ENCODE data around the gene CYB5RL. TPM values are rescaled to one million over a fixed set of nuclear protein-coding genes. Genes with fewer than 3 reads are reported as not detected.

Gene CYB5RL
- total RNA-seq, 1 donor from 2014 or later: 3.9 TPM

DNA sequence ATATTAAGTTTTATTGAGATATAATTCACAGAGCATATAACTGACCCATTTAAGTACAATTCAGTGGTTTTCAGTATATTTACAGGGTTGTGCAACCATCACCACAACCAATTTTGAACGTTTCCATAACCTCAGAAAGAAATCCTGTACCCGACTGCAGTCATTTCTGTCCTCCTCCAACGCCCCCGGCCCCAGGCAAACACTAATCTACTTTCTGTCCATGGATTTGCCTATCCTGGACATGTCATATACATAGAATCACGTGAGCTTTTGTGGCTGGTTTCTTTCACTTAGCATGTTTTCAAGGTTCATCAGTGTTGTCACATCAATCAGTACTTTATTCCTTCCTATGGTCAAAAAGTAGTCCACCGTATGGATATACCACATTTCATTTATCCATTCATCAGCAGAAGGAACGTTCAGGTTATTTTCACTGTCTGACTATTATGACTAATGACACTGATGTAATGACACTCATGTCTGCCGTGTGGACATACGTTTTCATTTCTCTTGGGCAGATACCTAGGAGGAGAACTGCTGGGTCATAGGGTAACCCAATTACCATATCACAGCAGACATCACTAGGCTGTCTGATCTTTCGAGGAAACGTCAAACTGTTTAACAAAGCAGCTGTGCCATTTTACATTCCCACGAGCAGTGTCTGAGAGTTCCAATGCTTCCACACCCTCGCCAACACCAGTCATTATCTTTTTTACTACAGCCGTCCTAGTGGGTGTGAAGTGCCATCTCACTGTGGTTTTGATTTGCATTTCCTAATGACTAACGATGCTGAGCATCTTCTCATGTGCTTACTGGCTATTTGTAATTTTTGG lies 30.9 kb upstream of the CYB5RL start:
- H3K9me3 ChIP-seq (ENCODE audit: insufficient read depth, low read depth, low read length): no peaks in the 10 kb centered on the region
- DNase-seq (ENCODE audit: low read depth): no peak
- peaks cover 6% of the 10 kb centered on the region for H4K20me1 ChIP-seq (ENCODE audit: insufficient read depth, low read length)
- peaks cover 16% of the 10 kb centered on the region for H3K36me3 Mint-ChIP-seq (ENCODE audit: low read depth, unreplicated experiment)
- no peak for TF ChIP-seq EZH2 (IDR thresholded peaks at IDR 0.05; ENCODE audit: insufficient read depth, low read length)
- TF ChIP-seq, protein P1, sequence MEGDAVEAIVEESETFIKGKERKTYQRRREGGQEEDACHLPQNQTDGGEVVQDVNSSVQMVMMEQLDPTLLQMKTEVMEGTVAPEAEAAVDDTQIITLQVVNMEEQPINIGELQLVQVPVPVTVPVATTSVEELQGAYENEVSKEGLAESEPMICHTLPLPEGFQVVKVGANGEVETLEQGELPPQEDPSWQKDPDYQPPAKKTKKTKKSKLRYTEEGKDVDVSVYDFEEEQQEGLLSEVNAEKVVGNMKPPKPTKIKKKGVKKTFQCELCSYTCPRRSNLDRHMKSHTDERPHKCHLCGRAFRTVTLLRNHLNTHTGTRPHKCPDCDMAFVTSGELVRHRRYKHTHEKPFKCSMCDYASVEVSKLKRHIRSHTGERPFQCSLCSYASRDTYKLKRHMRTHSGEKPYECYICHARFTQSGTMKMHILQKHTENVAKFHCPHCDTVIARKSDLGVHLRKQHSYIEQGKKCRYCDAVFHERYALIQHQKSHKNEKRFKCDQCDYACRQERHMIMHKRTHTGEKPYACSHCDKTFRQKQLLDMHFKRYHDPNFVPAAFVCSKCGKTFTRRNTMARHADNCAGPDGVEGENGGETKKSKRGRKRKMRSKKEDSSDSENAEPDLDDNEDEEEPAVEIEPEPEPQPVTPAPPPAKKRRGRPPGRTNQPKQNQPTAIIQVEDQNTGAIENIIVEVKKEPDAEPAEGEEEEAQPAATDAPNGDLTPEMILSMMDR (IDR thresholded peaks at IDR 0.05; ENCODE audit: insufficient read depth, low read depth, low read length): no peak
- no peak overlapping the region for H3K4me3 ChIP-seq (ENCODE audit: insufficient read depth, low read depth, low read length)
- no peak overlapping the region for H3K27ac Mint-ChIP-seq (ENCODE audit: unreplicated experiment)
- H3K4me3 Mint-ChIP-seq (ENCODE audit: unreplicated experiment): no peak overlapping the region
- FAIRE-seq: peak; percentile 13
- no peaks in the 10 kb centered on the region for H3K9me3 Mint-ChIP-seq (ENCODE audit: unreplicated experiment)
- H3K4me2 ChIP-seq (ENCODE audit: low read length): no peak overlapping the region
- H2AFZ ChIP-seq (ENCODE audit: low read depth, low read length): no peak overlapping the region
- H3K27me3 ChIP-seq (ENCODE audit: insufficient read depth, low read length): no peaks in the 10 kb centered on the region
- no peak overlapping the region for H3K27ac ChIP-seq (ENCODE audit: low read depth, low read length)
- H3K9ac ChIP-seq (ENCODE audit: low read length): no peak overlapping the region
- H3K4me1 ChIP-seq (ENCODE audit: insufficient read depth, low read length): peaks cover 22% of the 10 kb centered on the region
- peaks cover 2% of the 10 kb centered on the region for H3K36me3 ChIP-seq (ENCODE audit: insufficient read depth, low read length)
- no peaks in the 10 kb centered on the region for H3K27me3 Mint-ChIP-seq (ENCODE audit: low read depth, unreplicated experiment)
- H3K4me1 Mint-ChIP-seq (ENCODE audit: low read depth, unreplicated experiment): peaks cover 32% of the 10 kb centered on the region
- H3K79me2 ChIP-seq (ENCODE audit: insufficient read depth, low read length): no peaks in the 10 kb centered on the region

DNA sequence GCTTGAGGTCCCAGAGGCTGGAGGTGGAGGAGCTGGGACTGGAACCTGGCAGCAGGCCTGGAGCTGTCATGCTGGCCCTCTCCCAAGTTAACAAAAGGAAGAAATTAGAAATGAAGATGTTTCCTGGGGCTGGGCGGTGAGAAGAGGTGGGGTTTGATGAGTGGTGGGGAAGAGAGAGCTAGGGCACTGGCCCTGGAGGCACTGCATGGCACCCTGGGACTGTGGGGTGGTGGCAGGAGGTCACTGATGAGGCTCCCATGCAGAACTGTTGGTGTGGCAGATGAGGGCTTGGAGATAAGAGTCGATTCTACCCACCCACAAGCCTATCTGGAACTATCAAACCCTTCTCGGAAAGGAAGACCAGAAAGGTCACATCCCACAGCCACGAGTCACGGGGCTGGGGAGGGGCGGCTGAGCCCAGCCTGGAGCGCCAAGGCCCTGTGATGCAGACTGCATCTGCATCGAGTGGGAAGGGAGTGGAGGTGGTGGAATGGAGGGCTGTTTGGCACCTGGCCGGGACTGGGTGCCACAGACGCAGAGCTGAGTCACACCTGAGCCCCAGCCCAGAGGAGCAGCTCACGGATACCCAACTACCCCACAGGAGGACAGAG lies 29.6 kb upstream of the CYB5RL start:
- Mint-ChIP-seq H3K4me3 (ENCODE audit: unreplicated experiment) (peak overlapping the region; percentile 47), H3K27ac (ENCODE audit: unreplicated experiment) (peak overlapping the region; percentile 94), H3K36me3 (ENCODE audit: low read depth, unreplicated experiment) (peaks cover 17% of the 10 kb centered on the region), H3K27me3 (ENCODE audit: low read depth, unreplicated experiment) (no peaks in the 10 kb centered on the region), H3K9me3 (ENCODE audit: unreplicated experiment) (no peaks in the 10 kb centered on the region), H3K4me1 (ENCODE audit: low read depth, unreplicated experiment) (peaks cover 37% of the 10 kb centered on the region)
- Histone ChIP-seq H3K4me1 (ENCODE audit: insufficient read depth, low read length) (peaks cover 22% of the 10 kb centered on the region), H2AFZ (ENCODE audit: low read depth, low read length) (no peak overlapping the region), H3K79me2 (ENCODE audit: insufficient read depth, low read length) (no peaks in the 10 kb centered on the region), H3K27ac (ENCODE audit: low read depth, low read length) (no peak overlapping the region), H3K4me3 (ENCODE audit: insufficient read depth, low read depth, low read length) (no peak overlapping the region), H3K9me3 (ENCODE audit: insufficient read depth, low read depth, low read length) (no peaks in the 10 kb centered on the region), H3K27me3 (ENCODE audit: insufficient read depth, low read length) (no peaks in the 10 kb centered on the region), H4K20me1 (ENCODE audit: insufficient read depth, low read length) (peaks cover 6% of the 10 kb centered on the region), H3K9ac (ENCODE audit: low read length) (no peak overlapping the region), H3K36me3 (ENCODE audit: insufficient read depth, low read length) (peaks cover 2% of the 10 kb centered on the region), H3K4me2 (ENCODE audit: low read length) (no peak overlapping the region)
- peak; percentile 44 for DNase-seq (ENCODE audit: low read depth)
- peak; percentile 13 for FAIRE-seq
- TF ChIP-seq, protein P1 (IDR thresholded peaks at IDR 0.05; ENCODE audit: insufficient read depth, low read depth, low read length): no peak
- no peak for TF ChIP-seq EZH2 (IDR thresholded peaks at IDR 0.05; ENCODE audit: insufficient read depth, low read length)

Data from astrocyte (in vitro differentiated cells and primary cell).